ENCODE data around the gene TMEM17. TPM values are rescaled to one million over a fixed set of nuclear protein-coding genes. Genes with fewer than 3 reads are reported as not detected.

Gene TMEM17
- total and polyA plus RNA-seq, 2 of the 13 experiments (the other 11 are each of a cell fraction or from before 2014, with no cell fraction given) = 0.22 to 0.50 TPM

GRCh38 chr2:62492048-62492447 is 13.9 kb downstream of the TMEM17 start:
- Histone ChIP-seq H3K27ac (ENCODE audit: extremely low read length, insufficient read depth, low read length) (peak overlapping the region; percentile 43), H3K27me3 (ENCODE audit: control insufficient read depth in 1 of 2, insufficient read depth in 2 of 2, low read length in 2 of 2) (no peaks in the 10 kb centered on the region), H3K79me2 (ENCODE audit: insufficient read depth, low read length) (no peaks in the 10 kb centered on the region), H3K4me1 (ENCODE audit: insufficient read depth, low read length) (peaks cover 54% of the 10 kb centered on the region), H3K36me3 (replicated peaks in 1 of 2; ENCODE audit: control insufficient read depth in 1 of 2, insufficient read depth in 2 of 2, low read length in 2 of 2) (no peaks in the 10 kb centered on the region), H2AFZ (ENCODE audit: low read length) (peak overlapping the region; percentile 67), H3K9me3 (ENCODE audit: low read length) (no peaks in the 10 kb centered on the region), H3K9ac (ENCODE audit: insufficient read depth, low read depth, low read length) (no peak overlapping the region), H4K20me1 (ENCODE audit: insufficient read depth, low read length) (no peaks in the 10 kb centered on the region), H3K4me3 (replicated peaks in 1 of 3; ENCODE audit: insufficient read depth in 1 of 3, low read depth in 2 of 3, low read length in 3 of 3) (no peak overlapping the region), H3K4me2 (ENCODE audit: low read depth, low read length) (peak overlapping the region; percentile 29)
- POLR2A ChIA-PET = interaction anchor here (0.9 to 1.9 kb wide), 4 partner anchors 34 to 78 kb away, joined by 3 to 8 read pairs (median 6); no protein-coding TSS in a partner anchor
- FAIRE-seq = peak; percentile 42
- peak; percentile 44 for DNase-seq (ENCODE audit: low spot score)
- CTCF ChIA-PET (ENCODE audit: low intra/inter-chr PET ratio, low total read pairs) = no interaction called here
- peak; percentile 45; the same call in 2 of the 3 replicates for ATAC-seq
- in situ Hi-C loops (cut with HindIII; ENCODE audit: extremely low pct_ligation_motif_present, low pct_unique_long_range_greater_than_20kb) = no loop called here
- no TSS peak for BruUV-seq (replicated peaks)
- intact Hi-C loops (cut with micrococcal nuclease; ENCODE audit: unreplicated experiment) = no loop called here
- WGBS (ENCODE audit: low lambda C conversion rate) = 44% methylated on average over 2 of the region's 2 CpGs
- TF ChIP-seq EP300 (IDR thresholded peaks at IDR 0.05; ENCODE audit: low read depth in 2 of 2, low read length in 2 of 2) = peak in 1 of 2 experiments; percentile 33; a peak in 2 of 4 replicates
- TF ChIP-seq EP300 (CRISPR knock-in tag; IDR thresholded peaks at IDR 0.05; ENCODE audit: borderline replicate concordance) = no peak
- TF ChIP-seq ZNF20 (CRISPR knock-in tag; IDR thresholded peaks at IDR 0.05) = no peak
- peak; percentile 51; the same call in 1 of the 2 replicates for TF ChIP-seq ZNF205 (CRISPR knock-in tag; IDR thresholded peaks at IDR 0.05)
- TF ChIP-seq, protein P1, sequence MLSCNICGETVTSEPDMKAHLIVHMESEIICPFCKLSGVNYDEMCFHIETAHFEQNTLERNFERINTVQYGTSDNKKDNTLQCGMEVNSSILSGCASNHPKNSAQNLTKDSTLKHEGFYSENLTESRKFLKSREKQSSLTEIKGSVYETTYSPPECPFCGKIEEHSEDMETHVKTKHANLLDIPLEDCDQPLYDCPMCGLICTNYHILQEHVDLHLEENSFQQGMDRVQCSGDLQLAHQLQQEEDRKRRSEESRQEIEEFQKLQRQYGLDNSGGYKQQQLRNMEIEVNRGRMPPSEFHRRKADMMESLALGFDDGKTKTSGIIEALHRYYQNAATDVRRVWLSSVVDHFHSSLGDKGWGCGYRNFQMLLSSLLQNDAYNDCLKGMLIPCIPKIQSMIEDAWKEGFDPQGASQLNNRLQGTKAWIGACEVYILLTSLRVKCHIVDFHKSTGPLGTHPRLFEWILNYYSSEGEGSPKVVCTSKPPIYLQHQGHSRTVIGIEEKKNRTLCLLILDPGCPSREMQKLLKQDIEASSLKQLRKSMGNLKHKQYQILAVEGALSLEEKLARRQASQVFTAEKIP (CRISPR knock-in tag; IDR thresholded peaks at IDR 0.05; ENCODE audit: borderline replicate concordance) = no peak
- no peak for TF ChIP-seq ZNF549 (CRISPR knock-in tag; IDR thresholded peaks at IDR 0.05)
- no peak for TF ChIP-seq ZBTB14 (CRISPR knock-in tag; IDR thresholded peaks at IDR 0.05)
- no peak for TF ChIP-seq SOX13 (IDR thresholded peaks at IDR 0.05)
- TF ChIP-seq SOX13 (CRISPR knock-in tag; conservative IDR thresholded peaks at IDR 0.05 in 1 of 2, IDR thresholded peaks at IDR 0.05 in 1 of 2) = peak in 1 of 2 experiments; percentile 41; a peak in 1 of 4 replicates
- TF ChIP-seq ZNF629 (CRISPR knock-in tag; conservative IDR thresholded peaks at IDR 0.05) = peak; percentile 99
- TF ChIP-seq, protein P2, sequence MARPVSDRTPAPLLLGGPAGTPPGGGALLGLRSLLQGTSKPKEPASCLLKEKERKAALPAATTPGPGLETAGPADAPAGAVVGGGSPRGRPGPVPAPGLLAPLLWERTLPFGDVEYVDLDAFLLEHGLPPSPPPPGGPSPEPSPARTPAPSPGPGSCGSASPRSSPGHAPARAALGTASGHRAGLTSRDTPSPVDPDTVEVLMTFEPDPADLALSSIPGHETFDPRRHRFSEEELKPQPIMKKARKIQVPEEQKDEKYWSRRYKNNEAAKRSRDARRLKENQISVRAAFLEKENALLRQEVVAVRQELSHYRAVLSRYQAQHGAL (CRISPR knock-in tag; IDR thresholded peaks at IDR 0.05; ENCODE audit: not compliant biosample characterization) = peak; percentile 54
- no peak for TF ChIP-seq ZBTB38 (CRISPR knock-in tag; IDR thresholded peaks at IDR 0.05)
- TF ChIP-seq ZNF691 (CRISPR knock-in tag; IDR thresholded peaks at IDR 0.05; ENCODE audit: borderline replicate concordance, low read depth) = no peak
- 0 out of 2 replicates have a peak, but pooled peaks have one; percentile 45 for TF ChIP-seq SNAPC2 (CRISPR knock-in tag; IDR thresholded peaks at IDR 0.05)
- no peak for TF ChIP-seq ZNF484 (CRISPR knock-in tag; IDR thresholded peaks at IDR 0.05; ENCODE audit: borderline replicate concordance, low read depth)
- 0 out of 2 replicates have a peak, but pooled peaks have one; percentile 39 for TF ChIP-seq ZNF503 (CRISPR knock-in tag; IDR thresholded peaks at IDR 0.05)
- TF ChIP-seq PHF5A (CRISPR knock-in tag; IDR thresholded peaks at IDR 0.05; ENCODE audit: low read depth, unreplicated experiment) = peak; percentile 59
- TF ChIP-seq KLF12 (CRISPR knock-in tag; IDR thresholded peaks at IDR 0.05; ENCODE audit: borderline replicate concordance) = no peak
- peak; percentile 96 for TF ChIP-seq KDM1A (CRISPR knock-in tag; IDR thresholded peaks at IDR 0.05)
